Thoracic aorta (tissue), 2 donors: ENCODE data around the gene CEP63. TPM values are rescaled to one million over a fixed set of nuclear protein-coding genes. Genes with fewer than 3 reads are reported as not detected.

Experiments
- ATAC-seq: fragments of 150-250 bp; one replicate; pipeline ENCODE4 v1.8.0; 2017; ENCODE audit warnings: low read depth; ENCODE audit not compliant: insufficient number of reproducible peaks, low FRiP score
- DNase-seq: peaks from one replicate; pipeline ENCODE4 v3.0.0-alpha.2; 2020; ENCODE audit warnings: low spot score
- H3K27ac ChIP-seq, 2 donors: fragments of 200-600 bp; sonication (generic); 1 replicate in 1 of 2; 2 replicates in 1 of 2; pipeline ENCODE4 v1.5.1; 2016; ENCODE audit warnings: mild to moderate bottlenecking in 2 of 2, moderate library complexity in 2 of 2
- H3K27me3 ChIP-seq: fragments of 200-600 bp; sonication (generic); replicated peaks from 2 replicates; pipeline ENCODE4 v1.6.0; 2016; ENCODE audit warnings: mild to moderate bottlenecking; ENCODE audit not compliant: insufficient read depth
- H3K36me3 ChIP-seq: fragments of 200-600 bp; sonication (generic); one replicate; pipeline ENCODE4 v1.5.1; 2016
- H3K4me1 ChIP-seq, 2 donors: fragments of 200-600 bp; sonication (generic); 1 replicate in 1 of 2; 2 replicates in 1 of 2; pipeline versions ENCODE4 v1.5.1 to v1.6.0; 2016; ENCODE audit warnings: low read depth in 2 of 2, mild to moderate bottlenecking in 1 of 2; ENCODE audit not compliant: control insufficient read depth in 1 of 2
- H3K4me3 ChIP-seq: fragments of 200-600 bp; sonication (generic); 2 replicates; pipeline ENCODE4 v1.5.1; 2016; ENCODE audit warnings: mild to moderate bottlenecking
- H3K9me3 ChIP-seq: fragments of 200-600 bp; sonication (generic); 2 replicates; pipeline ENCODE4 v1.5.1; 2016
- total RNA-seq, 2 donors: library from RNA; depleted of rRNA; stranded (reverse); fragments of >200 nt; gene quantifications; one replicate each; pipeline versions ENCODE4 v1.1.0 to v1.2.3, GENCODE V29; 2016
- TF ChIP-seq, protein P1 (sequence below): fragments of 200-600 bp; sonication (generic); IDR thresholded peaks from one replicate; pipeline ENCODE4 v1.5.1; 2019; ENCODE audit warnings: antibody characterized with exemption

Gene CEP63
- total RNA-seq, 2 donors from 2014 or later = 20.4 to 28.3 TPM

DNA sequence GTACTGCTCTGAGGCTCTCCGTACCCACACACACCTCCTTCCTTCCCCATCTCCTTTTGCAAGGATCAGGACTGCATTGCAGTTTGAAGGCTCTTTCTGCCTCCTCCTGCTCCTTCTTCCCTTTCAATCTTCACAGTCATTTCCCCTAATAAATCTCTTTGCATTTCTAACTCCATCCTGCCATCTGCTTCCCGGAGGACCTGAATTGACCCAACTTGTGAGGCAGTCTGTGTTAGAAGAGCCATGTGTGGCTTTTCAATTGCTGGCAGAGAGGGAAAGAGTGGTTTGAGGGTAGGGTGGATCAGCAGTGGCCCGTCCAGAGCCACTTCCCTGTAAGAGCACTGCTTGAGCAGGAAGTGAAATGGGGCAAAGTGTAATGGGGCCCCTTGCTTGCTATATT lies 35.9 kb upstream of the CEP63 start:
- ATAC-seq (no peak), DNase-seq (no peak)
- no peak overlapping the region for H3K27ac ChIP-seq
- no peaks in the 10 kb centered on the region for H3K9me3 ChIP-seq
- H3K36me3 ChIP-seq = no peaks in the 10 kb centered on the region
- TF ChIP-seq, protein P1, sequence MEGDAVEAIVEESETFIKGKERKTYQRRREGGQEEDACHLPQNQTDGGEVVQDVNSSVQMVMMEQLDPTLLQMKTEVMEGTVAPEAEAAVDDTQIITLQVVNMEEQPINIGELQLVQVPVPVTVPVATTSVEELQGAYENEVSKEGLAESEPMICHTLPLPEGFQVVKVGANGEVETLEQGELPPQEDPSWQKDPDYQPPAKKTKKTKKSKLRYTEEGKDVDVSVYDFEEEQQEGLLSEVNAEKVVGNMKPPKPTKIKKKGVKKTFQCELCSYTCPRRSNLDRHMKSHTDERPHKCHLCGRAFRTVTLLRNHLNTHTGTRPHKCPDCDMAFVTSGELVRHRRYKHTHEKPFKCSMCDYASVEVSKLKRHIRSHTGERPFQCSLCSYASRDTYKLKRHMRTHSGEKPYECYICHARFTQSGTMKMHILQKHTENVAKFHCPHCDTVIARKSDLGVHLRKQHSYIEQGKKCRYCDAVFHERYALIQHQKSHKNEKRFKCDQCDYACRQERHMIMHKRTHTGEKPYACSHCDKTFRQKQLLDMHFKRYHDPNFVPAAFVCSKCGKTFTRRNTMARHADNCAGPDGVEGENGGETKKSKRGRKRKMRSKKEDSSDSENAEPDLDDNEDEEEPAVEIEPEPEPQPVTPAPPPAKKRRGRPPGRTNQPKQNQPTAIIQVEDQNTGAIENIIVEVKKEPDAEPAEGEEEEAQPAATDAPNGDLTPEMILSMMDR = no peak
- no peak overlapping the region for H3K4me3 ChIP-seq
- peaks cover 10 to 30% of the 10 kb centered on the region in 2 donors for H3K4me1 ChIP-seq
- H3K27me3 ChIP-seq = no peaks in the 10 kb centered on the region

GRCh38 chr3:134453631-134454030 lies 32.2 kb upstream of the CEP63 start:
- no peak for DNase-seq
- TF ChIP-seq, protein P1 = no peak
- H3K4me3 ChIP-seq = no peak overlapping the region
- ATAC-seq = no peak
- H3K9me3 ChIP-seq = no peaks in the 10 kb centered on the region
- no peaks in the 10 kb centered on the region for H3K27me3 ChIP-seq
- H3K36me3 ChIP-seq = no peaks in the 10 kb centered on the region
- H3K27ac ChIP-seq = no peak overlapping the region
- H3K4me1 ChIP-seq = no peaks in the 10 kb centered on the region

DNA sequence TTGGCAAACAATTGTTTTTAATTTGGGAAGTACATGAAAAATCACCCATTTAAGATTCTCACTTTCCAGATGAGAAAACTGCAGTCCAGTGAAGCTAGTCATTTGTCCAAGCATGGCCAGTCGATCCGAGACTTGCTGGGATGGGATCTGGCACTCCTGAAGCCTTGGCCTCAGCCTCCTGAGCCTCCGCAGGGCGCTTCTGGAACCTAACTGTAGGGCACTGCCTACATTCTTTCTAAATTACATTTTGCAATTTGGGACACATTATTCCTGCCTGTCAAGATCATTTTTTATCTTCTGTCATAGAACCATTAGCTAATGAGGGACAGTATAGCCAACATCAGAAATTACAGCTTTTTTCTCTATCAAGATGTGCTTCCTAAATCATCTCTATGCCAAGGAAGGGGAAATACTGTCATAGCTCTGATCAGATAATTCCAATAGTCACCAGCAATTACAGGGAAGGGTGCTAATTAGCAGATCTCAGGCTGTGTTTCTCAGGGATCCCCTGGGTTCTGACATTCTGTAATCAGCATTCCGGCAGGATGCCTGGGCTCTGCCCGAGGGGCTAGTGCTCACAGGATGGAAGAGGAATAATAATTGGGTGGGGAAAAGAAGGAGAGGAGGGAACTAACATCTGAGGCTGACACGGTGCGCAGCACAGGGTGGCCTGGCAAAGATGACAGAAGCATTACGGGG lies 28.3 kb upstream of the CEP63 start:
- Histone ChIP-seq H3K27ac (no peak overlapping the region), H3K4me3 (no peak overlapping the region), H3K9me3 (no peaks in the 10 kb centered on the region), H3K27me3 (no peaks in the 10 kb centered on the region), H3K36me3 (no peaks in the 10 kb centered on the region), H3K4me1 (peaks cover 10 to 17% of the 10 kb centered on the region in 2 donors)
- ATAC-seq (no peak), DNase-seq (no peak)
- TF ChIP-seq, protein P1 = no peak

DNA sequence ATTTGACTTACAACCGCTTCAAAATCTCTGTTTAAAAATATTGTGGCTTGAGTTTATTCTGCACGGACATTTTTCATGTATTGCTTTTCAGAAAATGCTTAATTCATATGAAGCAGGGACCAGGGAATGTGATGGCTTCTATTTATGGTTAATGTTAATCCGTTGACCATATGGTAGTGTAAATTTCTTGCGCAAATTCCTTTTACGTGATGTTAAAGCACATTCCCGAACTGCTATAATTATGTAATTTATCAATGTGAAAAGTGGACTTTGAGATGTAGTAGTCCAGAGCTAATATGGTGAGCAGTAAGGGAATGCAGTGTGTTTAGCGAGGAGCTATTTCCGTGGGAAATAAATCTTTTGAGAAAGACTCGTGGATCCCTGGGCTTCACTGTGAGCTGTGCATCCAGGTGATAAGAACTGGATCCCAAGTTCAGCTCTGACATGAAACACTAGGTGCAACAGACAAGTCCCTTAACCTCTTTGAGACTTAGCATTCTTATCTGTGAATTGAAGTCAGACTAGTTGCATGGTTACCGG lies 27.4 kb upstream of the CEP63 start:
- no peak for ATAC-seq
- no peaks in the 10 kb centered on the region for H3K36me3 ChIP-seq
- H3K4me1 ChIP-seq = peaks cover 18 to 27% of the 10 kb centered on the region in 2 donors
- no peaks in the 10 kb centered on the region for H3K27me3 ChIP-seq
- TF ChIP-seq, protein P1 = no peak
- H3K27ac ChIP-seq = no peak overlapping the region
- H3K9me3 ChIP-seq = no peaks in the 10 kb centered on the region
- no peak for DNase-seq
- H3K4me3 ChIP-seq = no peak overlapping the region

DNA sequence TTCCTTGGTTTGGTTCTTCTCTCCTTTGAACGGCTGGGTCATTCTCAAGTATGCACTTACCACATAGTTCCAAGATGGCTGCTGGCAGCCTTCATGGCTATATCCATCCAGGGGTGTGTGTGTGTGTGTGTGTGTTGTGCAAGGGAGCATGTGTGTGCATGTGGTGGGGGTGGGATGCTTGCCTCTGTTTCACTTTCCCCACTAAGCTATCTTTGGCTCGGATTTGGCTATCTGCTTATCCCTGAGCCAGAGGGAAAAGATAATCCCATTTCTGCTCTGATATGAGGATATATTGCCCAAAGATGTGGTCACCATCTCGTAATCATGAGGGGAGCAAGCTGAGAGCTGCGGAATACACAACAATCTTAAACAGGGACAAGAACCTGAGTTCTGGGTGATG lies 26.3 kb upstream of the CEP63 start:
- no peaks in the 10 kb centered on the region for H3K27me3 ChIP-seq
- no peaks in the 10 kb centered on the region for H3K36me3 ChIP-seq
- H3K4me1 ChIP-seq = peaks cover 25 to 36% of the 10 kb centered on the region in 2 donors
- ATAC-seq = no peak
- H3K27ac ChIP-seq = no peak overlapping the region
- no peaks in the 10 kb centered on the region for H3K9me3 ChIP-seq
- no peak for DNase-seq
- TF ChIP-seq, protein P1 = no peak
- H3K4me3 ChIP-seq = no peak overlapping the region
